ENCODE measurements around the gene COL21A1. TPM values are rescaled to one million over a fixed set of nuclear protein-coding genes. Genes with fewer than 3 reads are reported as not detected.
"Not testable (repeated sequence)": the region's sequence is repeated elsewhere in the genome, so short reads cannot be mapped to it uniquely, and the experiment has no call there.

COL21A1 gene
- polyA plus RNA-seq, 1 donor, result 9.9 TPM

GRCh38 chr6:56278171-56278591 is 30.8 kb upstream of the COL21A1 start:
- H3K36me3 ChIP-seq (ENCODE audit: control insufficient read depth, insufficient read depth, low read length), result no peaks in the 10 kb centered on the region
- H3K4me3 ChIP-seq (ENCODE audit: low read length), result no peak overlapping the region
- WGBS (ENCODE audit: insufficient coverage, low lambda C conversion rate), result no CpG with 5 or more reads among the region's 2 CpGs
- DNase-seq, result no peak
- H3K9me3 ChIP-seq (ENCODE audit: control insufficient read depth, low read depth, low read length), result no peaks in the 10 kb centered on the region
- no peak overlapping the region for H3K27ac ChIP-seq (ENCODE audit: low read length)
- no peaks in the 10 kb centered on the region for H3K27me3 ChIP-seq (ENCODE audit: control insufficient read depth, insufficient read depth, low read length)
- H3K4me1 ChIP-seq (ENCODE audit: control insufficient read depth, insufficient read depth, low read length), result peaks cover 4% of the 10 kb centered on the region

- Histone ChIP-seq H3K9me3 (ENCODE audit: control insufficient read depth, low read depth, low read length) (peaks cover 2% of the 10 kb centered on the region), H3K36me3 (ENCODE audit: control insufficient read depth, insufficient read depth, low read length) (no peaks in the 10 kb centered on the region), H3K4me1 (ENCODE audit: control insufficient read depth, insufficient read depth, low read length) (no peaks in the 10 kb centered on the region), H3K4me3 (ENCODE audit: low read length) (no peak overlapping the region), H3K27ac (ENCODE audit: low read length) (no peak overlapping the region), H3K27me3 (ENCODE audit: control insufficient read depth, insufficient read depth, low read length) (no peaks in the 10 kb centered on the region)
- no peak for DNase-seq
- WGBS (ENCODE audit: insufficient coverage, low lambda C conversion rate), result no CpG with 5 or more reads among the region's 1 CpG
Measured at GRCh38 chr6:56270812-56271441, 23.5 kb upstream of the COL21A1 start.

DNA sequence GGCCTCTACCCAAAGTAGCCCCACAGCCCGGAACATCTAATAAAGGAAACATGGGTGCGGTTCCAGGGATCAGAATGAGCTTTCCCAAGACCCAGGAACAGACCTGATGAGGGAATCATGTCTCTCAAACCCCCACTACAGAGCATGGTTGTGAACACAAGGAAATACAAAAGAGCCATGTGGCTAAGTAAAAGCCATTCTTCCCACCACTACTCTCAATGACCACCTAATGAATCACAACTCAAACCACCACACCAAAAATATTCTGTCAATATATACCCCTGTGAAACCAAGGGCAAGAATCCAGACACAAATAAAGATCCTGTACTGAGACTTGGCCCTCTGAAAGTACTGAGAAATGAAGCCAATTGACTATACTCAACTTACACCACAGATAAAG is 20.9 kb upstream of the COL21A1 start:
- WGBS (ENCODE audit: insufficient coverage, low lambda C conversion rate), result no CpG with 5 or more reads among the region's 2 CpGs
- no peak overlapping the region for H3K4me3 ChIP-seq (ENCODE audit: low read length)
- no peaks in the 10 kb centered on the region for H3K4me1 ChIP-seq (ENCODE audit: control insufficient read depth, insufficient read depth, low read length)
- H3K36me3 ChIP-seq (ENCODE audit: control insufficient read depth, insufficient read depth, low read length), result no peaks in the 10 kb centered on the region
- no peak for DNase-seq
- no peaks in the 10 kb centered on the region for H3K27me3 ChIP-seq (ENCODE audit: control insufficient read depth, insufficient read depth, low read length)
- peaks cover 2% of the 10 kb centered on the region for H3K9me3 ChIP-seq (ENCODE audit: control insufficient read depth, low read depth, low read length)
- H3K27ac ChIP-seq (ENCODE audit: low read length), result no peak overlapping the region

- no peak for DNase-seq
- peaks cover 2% of the 10 kb centered on the region for H3K9me3 ChIP-seq (ENCODE audit: control insufficient read depth, low read depth, low read length)
- H3K4me1 ChIP-seq (ENCODE audit: control insufficient read depth, insufficient read depth, low read length), result no peaks in the 10 kb centered on the region
- WGBS (ENCODE audit: insufficient coverage, low lambda C conversion rate), result 33% methylated on average over 1 of the region's 3 CpGs
- no peak overlapping the region for H3K4me3 ChIP-seq (ENCODE audit: low read length)
- no peak overlapping the region for H3K27ac ChIP-seq (ENCODE audit: low read length)
- H3K36me3 ChIP-seq (ENCODE audit: control insufficient read depth, insufficient read depth, low read length), result no peaks in the 10 kb centered on the region
- no peaks in the 10 kb centered on the region for H3K27me3 ChIP-seq (ENCODE audit: control insufficient read depth, insufficient read depth, low read length)
Measured at GRCh38 chr6:56266011-56266410, 18.6 kb upstream of the COL21A1 start.

GRCh38 chr6:56263596-56264315 is 16.4 kb upstream of the COL21A1 start:
- 82% methylated on average over 3 of the region's 5 CpGs for WGBS (ENCODE audit: insufficient coverage, low lambda C conversion rate)
- peak in 1 of 2 donors; percentile 13 for DNase-seq
- H3K27ac ChIP-seq (ENCODE audit: low read length), result no peak overlapping the region

DNA sequence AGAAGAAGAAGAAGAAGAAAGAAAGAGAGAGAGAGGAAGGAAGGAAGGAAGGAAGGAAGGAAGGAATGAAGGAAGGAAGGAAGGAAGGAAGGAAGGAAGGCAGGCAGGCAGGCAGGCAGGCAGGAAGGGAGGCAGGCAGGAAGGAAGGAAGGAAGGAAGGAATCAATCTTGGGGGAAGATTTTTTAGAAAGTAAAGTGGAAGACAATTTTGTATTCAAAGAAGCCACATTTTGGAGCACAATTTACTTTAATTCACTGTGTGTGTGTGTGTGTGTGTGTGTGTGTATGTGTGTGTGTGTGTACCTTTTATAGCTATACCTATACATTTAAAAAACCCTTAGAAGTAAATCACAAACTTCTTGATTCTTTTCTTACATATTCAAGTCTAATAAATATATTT is 13.2 kb upstream of the COL21A1 start:
- H3K27ac ChIP-seq (ENCODE audit: low read length); H3K27me3 ChIP-seq (ENCODE audit: control insufficient read depth, insufficient read depth, low read length); H3K9me3 ChIP-seq (ENCODE audit: control insufficient read depth, low read depth, low read length); DNase-seq; H3K4me1 ChIP-seq (ENCODE audit: control insufficient read depth, insufficient read depth, low read length); H3K4me3 ChIP-seq (ENCODE audit: low read length); H3K36me3 ChIP-seq (ENCODE audit: control insufficient read depth, insufficient read depth, low read length): not testable (repeated sequence)

More at GRCh38 chr6:56263596-56264315, 16.4 kb upstream of the COL21A1 start:
- H3K27me3 ChIP-seq (ENCODE audit: control insufficient read depth, insufficient read depth, low read length), result peaks cover 2% of the 10 kb centered on the region
- H3K9me3 ChIP-seq (ENCODE audit: control insufficient read depth, low read depth, low read length), result no peaks in the 10 kb centered on the region
- H3K4me1 ChIP-seq (ENCODE audit: control insufficient read depth, insufficient read depth, low read length), result no peaks in the 10 kb centered on the region
- H3K36me3 ChIP-seq (ENCODE audit: control insufficient read depth, insufficient read depth, low read length), result no peaks in the 10 kb centered on the region
- H3K4me3 ChIP-seq (ENCODE audit: low read length), result no peak overlapping the region

DNA sequence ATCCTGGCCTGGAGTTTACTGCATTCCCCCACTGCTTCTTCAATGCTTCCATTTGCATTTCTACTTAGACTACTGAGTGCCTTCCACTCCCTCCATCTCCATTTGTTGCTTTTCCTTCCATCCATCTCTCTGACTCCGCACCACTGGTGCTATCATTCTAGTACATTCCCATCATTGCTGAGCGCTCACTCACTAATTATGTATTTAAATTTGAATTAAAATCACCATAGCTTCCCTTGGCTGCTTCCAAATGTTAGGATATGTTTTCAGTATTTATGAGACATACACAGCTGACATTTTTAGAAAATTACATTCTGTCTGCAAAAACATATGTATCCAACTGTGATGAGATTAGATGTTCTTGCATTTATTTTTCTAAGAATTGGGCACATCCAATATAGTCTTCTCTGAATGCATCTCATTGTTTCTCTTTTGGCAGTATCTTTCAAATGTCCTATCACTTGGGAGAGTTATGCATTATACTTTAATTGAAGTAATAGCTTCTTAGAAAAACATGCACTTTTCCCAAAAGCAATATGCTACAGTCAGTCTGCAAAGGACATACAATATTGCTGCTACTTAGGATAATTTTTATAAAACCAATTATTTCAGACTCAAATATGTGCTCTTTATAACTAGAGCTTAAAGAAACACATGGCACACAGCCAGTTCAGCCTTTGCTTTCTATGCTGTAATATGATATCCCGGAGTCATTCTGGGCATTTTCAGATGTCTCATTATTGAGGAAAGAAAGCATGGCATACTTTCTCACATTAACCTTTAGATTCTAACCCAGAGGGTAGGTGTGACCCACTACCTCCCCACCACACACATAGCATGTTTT is 12.1 kb upstream of the COL21A1 start:
- Histone ChIP-seq H3K27ac (ENCODE audit: low read length) (no peak overlapping the region), H3K27me3 (ENCODE audit: control insufficient read depth, insufficient read depth, low read length) (peaks cover 2% of the 10 kb centered on the region), H3K36me3 (ENCODE audit: control insufficient read depth, insufficient read depth, low read length) (no peaks in the 10 kb centered on the region), H3K4me3 (ENCODE audit: low read length) (no peak overlapping the region), H3K9me3 (ENCODE audit: control insufficient read depth, low read depth, low read length) (no peaks in the 10 kb centered on the region), H3K4me1 (ENCODE audit: control insufficient read depth, insufficient read depth, low read length) (no peaks in the 10 kb centered on the region)
- 100% methylated on average over 1 of the region's 3 CpGs for WGBS (ENCODE audit: insufficient coverage, low lambda C conversion rate)
- no peak for DNase-seq

- no CpG with 5 or more reads among the region's 1 CpG for WGBS (ENCODE audit: insufficient coverage, low lambda C conversion rate)
- no peak for DNase-seq
- H3K27me3 ChIP-seq (ENCODE audit: control insufficient read depth, insufficient read depth, low read length), result peaks cover 2% of the 10 kb centered on the region
- no peak overlapping the region for H3K27ac ChIP-seq (ENCODE audit: low read length)
- no peak overlapping the region for H3K4me3 ChIP-seq (ENCODE audit: low read length)
- H3K36me3 ChIP-seq (ENCODE audit: control insufficient read depth, insufficient read depth, low read length), result no peaks in the 10 kb centered on the region
- no peaks in the 10 kb centered on the region for H3K9me3 ChIP-seq (ENCODE audit: control insufficient read depth, low read depth, low read length)
- no peaks in the 10 kb centered on the region for H3K4me1 ChIP-seq (ENCODE audit: control insufficient read depth, insufficient read depth, low read length)
Measured at GRCh38 chr6:56255349-56255748, 8.0 kb upstream of the COL21A1 start.

GRCh38 chr6:56250266-56250665 is 2.9 kb upstream of the COL21A1 start:
- Histone ChIP-seq H3K36me3 (ENCODE audit: control insufficient read depth, insufficient read depth, low read length) (no peaks in the 10 kb centered on the region), H3K27me3 (ENCODE audit: control insufficient read depth, insufficient read depth, low read length) (peaks cover 21% of the 10 kb centered on the region), H3K27ac (ENCODE audit: low read length) (no peak overlapping the region), H3K9me3 (ENCODE audit: control insufficient read depth, low read depth, low read length) (no peaks in the 10 kb centered on the region), H3K4me3 (ENCODE audit: low read length) (no peak overlapping the region), H3K4me1 (ENCODE audit: control insufficient read depth, insufficient read depth, low read length) (no peaks in the 10 kb centered on the region)
- DNase-seq, result no peak
- WGBS (ENCODE audit: insufficient coverage, low lambda C conversion rate), result no CpG with 5 or more reads among the region's 2 CpGs

DNA sequence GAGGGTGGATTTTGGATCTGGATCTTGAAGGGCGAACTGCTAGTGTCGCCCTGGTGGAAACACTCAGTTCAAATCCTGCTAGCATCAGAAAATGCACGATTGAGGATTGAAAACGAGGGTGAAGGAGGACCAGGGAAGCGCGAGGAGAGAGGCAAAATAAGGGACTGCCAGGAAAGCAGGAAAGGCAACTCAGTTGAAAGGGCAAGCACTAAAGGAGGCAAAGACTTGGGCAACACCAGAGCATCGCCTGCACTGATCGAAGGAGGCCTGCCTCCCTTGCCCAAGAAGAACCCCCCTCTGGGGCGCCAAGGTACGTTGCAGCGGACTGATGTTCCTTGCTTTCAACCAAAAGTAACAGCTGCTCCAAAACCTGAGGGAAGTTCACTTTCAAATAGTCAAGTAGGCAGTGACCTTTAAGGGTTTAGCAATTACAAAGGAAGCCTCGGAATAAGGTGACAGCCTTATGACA is 308 bp upstream of the COL21A1 start:
- Histone ChIP-seq H3K4me3 (ENCODE audit: low read length) (peak overlapping the region; percentile 44), H3K27me3 (ENCODE audit: control insufficient read depth, insufficient read depth, low read length) (peaks cover 21% of the 10 kb centered on the region), H3K9me3 (ENCODE audit: control insufficient read depth, low read depth, low read length) (no peaks in the 10 kb centered on the region), H3K27ac (ENCODE audit: low read length) (no peak overlapping the region), H3K4me1 (ENCODE audit: control insufficient read depth, insufficient read depth, low read length) (no peaks in the 10 kb centered on the region), H3K36me3 (ENCODE audit: control insufficient read depth, insufficient read depth, low read length) (no peaks in the 10 kb centered on the region)
- WGBS (ENCODE audit: insufficient coverage, low lambda C conversion rate), result 14% methylated on average over 3 of the region's 12 CpGs
- no peak for DNase-seq
